T-helper 22 cell (primary cell): ENCODE results near the gene OR1E1.
"Not testable (repeated sequence)": the region's sequence is repeated elsewhere in the genome, so short reads cannot be mapped to it uniquely, and the experiment has no call there.

Experiments used
- DNase-seq: peaks from one replicate; pipeline ENCODE4 v3.0.0-alpha.2; 2020; ENCODE audit warnings: low read depth

The OR1E1 gene

GRCh38 chr17:3398310-3398709 lies at the start of gene OR1E1:
Gene OR1E1 (minus strand): TSS chr17:3398410. CDS start chr17:3398410, 0 bp downstream.
- no peak for DNase-seq

- DNase-seq, result no peak
Measured at GRCh38 chr17:3447625-3448024, 49.4 kb upstream of the OR1E1 start.

- no peak for DNase-seq
Measured at GRCh38 chr17:3440451-3440850, 42.2 kb upstream of the OR1E1 start.

- no peak for DNase-seq
Measured at GRCh38 chr17:3438368-3438767, 40.2 kb upstream of the OR1E1 start.

- no peak for DNase-seq
Measured at GRCh38 chr17:3433741-3434140, 35.5 kb upstream of the OR1E1 start, which contains the start of gene OR1E2. Gene OR1E2 (minus strand): TSS chr17:3433841. CDS start chr17:3433841, 0 bp downstream.

GRCh38 chr17:3433215-3433614 lies 35.0 kb upstream of the OR1E1 start:
- DNase-seq, result not testable (repeated sequence)

GRCh38 chr17:3418222-3418621 lies 20.0 kb upstream of the OR1E1 start:
- no peak for DNase-seq

GRCh38 chr17:3415610-3416009 lies 17.4 kb upstream of the OR1E1 start:
- no peak for DNase-seq

- DNase-seq, result not testable (repeated sequence)
Measured at GRCh38 chr17:3412216-3412615, 14.0 kb upstream of the OR1E1 start.

- no peak for DNase-seq
Measured at GRCh38 chr17:3411070-3411469, 12.9 kb upstream of the OR1E1 start, which contains the start of gene OR3A3. Gene OR3A3 (plus strand): TSS chr17:3411370.

GRCh38 chr17:3403856-3404255 lies 5.6 kb upstream of the OR1E1 start:
- not testable (repeated sequence) for DNase-seq

GRCh38 chr17:3401786-3402185 lies 3.6 kb upstream of the OR1E1 start:
- DNase-seq, result no peak

- DNase-seq, result no peak
Measured at GRCh38 chr17:3400055-3400454, 1.8 kb upstream of the OR1E1 start.

- DNase-seq, result not testable (repeated sequence)
Measured at GRCh38 chr17:3397801-3398200, 409 bp downstream of the OR1E1 start.

GRCh38 chr17:3389791-3390190 lies 8.4 kb downstream of the OR1E1 start:
- DNase-seq, result no peak

- no peak for DNase-seq
Measured at GRCh38 chr17:3385869-3386816, 12.1 kb downstream of the OR1E1 start, which contains the start of gene OR3A2. Gene OR3A2 (minus strand): TSS chr17:3386308.

GRCh38 chr17:3381957-3382356 lies 16.3 kb downstream of the OR1E1 start:
- DNase-seq, result no peak

- no peak for DNase-seq
Measured at GRCh38 chr17:3378321-3378720, 19.9 kb downstream of the OR1E1 start.

- DNase-seq, result not testable (repeated sequence)
Measured at GRCh38 chr17:3371167-3371566, 27.0 kb downstream of the OR1E1 start.
